DMS153 (cell line): ENCODE data around the gene MORF4L1.
"Not testable (repeated sequence)": the region's sequence is repeated elsewhere in the genome, so short reads cannot be mapped to it uniquely, and the experiment has no call there.

Experiments
- DNase-seq: peaks from one replicate; lab custom pipeline; 2025; lab: John Stamatoyannopoulos, UW

The MORF4L1 gene

DNA sequence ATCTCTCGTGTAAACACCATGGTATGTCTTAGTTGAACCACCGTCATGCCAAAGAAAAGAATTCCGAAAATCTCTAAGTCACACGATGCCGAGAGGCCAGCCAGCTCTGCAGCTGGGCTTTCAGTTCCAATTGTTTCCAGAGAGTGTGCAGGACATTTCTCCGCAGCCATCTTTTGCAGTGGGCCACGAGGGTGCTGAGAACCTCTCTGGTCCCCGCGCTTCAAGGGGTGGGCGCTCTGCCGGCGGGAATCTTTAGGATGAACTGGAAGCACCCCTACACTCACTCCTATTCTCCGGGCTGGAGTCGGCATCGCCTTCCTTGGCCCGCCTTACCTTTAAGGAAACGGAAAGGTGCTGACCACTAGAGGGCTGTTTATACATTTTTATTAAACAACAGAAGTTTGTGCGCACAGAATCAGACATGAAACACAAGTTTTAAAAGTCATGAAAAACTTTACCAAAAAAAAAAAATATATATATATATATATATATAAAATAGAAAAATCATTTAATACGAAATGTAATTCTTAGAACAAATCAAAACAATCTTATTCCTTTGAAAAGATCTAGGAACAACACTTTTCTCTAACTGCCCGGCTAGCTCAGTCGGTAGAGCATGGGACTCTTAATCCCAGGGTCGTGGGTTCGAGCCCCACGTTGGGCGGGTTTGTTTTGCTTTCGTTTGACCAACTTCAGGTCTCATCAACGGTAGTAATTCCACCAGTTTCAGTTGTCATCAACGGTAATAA lies 12.5 kb upstream of the MORF4L1 start:
- DNase-seq: peak; percentile 8

DNA sequence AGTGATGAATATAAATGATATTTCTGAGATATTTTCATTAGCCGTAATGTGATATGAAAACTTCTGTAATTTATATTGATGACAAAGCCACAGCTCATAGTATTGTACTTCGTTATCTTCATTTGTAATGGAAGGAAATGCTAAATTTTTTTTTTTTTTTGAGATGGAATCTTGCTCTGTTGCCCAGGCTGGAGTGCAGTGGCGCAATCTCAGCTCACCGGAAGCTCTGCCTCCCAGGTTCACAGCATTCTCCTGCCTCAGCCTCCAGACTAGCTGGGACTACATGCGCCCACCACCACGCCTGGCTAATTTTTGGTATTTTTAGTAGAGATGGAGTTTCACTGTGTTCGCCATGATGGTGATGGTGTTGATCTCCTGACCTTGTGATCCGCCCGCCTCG lies 7.1 kb upstream of the MORF4L1 start:
- DNase-seq: not testable (repeated sequence)

DNA sequence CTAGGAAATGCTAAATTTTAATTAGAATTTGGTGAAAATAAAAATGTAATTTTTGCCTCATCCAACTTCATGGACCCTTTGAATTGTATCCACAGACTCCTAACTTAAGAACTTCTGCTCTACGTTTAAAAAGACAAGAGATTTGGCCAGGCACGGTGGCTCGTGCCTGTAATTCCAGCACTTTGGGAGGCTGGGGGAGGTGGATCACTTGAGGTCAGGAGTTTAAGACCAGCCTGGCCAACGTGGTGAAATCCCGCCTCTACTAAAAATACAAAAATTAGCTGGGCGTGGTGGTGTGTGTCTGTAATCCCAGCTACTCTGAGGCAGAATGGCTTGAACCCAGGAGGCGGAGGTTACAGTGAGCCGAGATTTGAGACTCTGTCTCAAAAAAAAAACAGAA lies 6.7 kb upstream of the MORF4L1 start:
- DNase-seq: not testable (repeated sequence)

DNA sequence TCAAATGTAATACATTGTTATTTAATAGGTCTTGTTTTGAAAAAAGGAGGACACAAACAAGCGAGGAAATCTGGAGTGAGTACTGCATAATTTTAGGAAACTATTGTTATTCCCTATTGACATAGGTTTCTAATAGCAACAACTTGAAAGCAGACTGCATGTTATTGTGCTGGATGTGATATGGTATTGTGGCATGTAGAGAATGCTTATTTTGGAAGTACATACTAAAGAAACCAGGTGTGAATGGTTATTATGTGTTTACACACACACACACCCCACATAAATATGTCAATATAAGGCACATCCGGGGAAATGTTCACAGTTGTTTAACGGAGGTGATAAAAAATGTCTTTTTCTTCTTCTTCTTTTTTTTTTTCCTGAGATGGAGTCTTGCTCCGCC lies 5.9 kb upstream of the MORF4L1 start:
- DNase-seq: no peak

DNA sequence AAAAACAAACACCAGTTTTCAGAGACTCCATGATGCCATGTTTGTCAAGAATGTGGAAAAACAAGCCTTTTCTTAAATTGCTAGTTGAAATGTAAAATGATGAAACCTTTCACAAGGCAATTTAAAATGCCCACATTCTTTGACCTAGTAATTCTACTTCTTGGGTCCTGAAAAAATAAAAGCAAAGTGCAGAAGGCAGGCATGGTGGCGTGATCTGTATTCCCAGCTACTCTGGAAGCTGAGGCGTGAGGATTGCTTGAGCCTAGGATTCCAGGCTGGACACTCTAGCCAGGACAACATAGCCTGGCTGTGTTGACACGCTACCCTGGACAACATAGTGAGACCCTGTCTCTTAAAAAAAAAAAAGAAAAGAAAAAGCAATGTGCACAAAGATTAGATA lies 4.3 kb upstream of the MORF4L1 start:
- DNase-seq: no peak

DNA sequence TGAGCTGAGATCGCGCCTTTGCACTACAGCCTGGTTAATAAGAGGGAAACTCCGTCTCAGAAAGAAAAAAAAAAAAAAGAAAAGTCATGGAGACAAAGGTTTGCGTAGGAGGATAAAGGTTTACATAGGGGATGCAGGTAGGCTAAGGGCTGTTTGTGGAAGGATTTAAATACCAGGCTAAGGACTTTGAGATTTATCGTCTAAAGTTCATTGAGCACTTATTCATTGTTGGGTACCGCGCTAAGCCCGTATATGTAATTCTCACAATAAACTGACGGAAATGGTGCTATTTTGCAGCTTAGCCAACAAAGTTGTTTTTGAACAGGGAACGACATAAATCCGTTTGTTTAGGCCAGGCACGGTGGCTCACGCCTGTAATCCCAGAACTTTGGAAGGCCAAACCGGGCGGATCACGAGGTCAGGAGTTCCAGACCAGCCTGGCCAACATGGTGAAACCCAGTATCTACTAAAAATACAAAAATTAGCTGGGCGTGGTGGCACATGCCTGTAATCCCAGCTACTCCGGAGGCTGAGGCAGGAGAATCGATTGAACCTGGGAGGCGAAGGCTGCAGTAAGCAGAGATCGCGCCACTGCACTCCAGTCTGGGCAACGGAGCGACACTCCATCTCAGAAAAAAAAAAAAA lies 1.1 kb upstream of the MORF4L1 start:
- DNase-seq: not testable (repeated sequence)

DNA sequence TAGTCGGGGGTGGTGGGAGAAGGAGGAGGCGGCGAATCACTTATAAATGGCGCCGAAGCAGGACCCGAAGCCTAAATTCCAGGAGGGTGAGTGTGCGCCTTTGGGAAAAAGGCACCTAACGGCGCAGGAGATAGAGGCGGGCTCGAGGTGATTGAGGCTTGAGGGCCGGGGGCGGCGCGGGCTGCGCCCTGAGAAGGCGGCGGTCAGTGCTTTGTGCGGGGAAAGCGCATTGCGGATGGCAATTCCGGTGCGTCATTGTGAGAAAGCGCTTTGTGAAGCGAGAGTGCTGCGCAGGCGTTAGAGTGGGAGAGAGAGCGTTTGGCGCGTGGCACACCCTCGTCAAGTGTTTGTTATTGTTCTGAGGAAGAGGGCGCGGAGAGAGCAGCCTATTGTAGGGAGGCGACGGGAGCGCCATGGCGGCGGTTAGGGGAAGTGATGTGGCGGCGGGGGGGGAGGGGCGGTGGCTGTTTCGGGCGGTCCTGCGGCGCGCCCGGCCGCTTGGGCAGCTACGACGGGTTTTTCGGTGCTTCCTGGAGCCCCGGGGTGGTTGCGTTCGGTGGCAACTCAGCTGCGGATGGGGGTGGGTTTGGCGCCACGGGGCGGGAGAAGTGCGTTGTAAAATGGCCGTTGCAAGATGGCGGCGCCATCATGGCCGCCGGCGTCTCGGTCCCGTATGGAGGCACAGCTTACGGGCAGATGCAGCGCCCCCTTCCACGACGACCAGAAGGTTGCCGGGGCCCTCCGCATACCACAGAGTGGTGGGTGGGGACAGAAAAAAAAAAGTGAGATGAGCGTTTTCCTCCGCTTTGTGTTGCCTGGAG lies 492 bp downstream of the MORF4L1 start:
- peak; percentile 35 for DNase-seq

DNA sequence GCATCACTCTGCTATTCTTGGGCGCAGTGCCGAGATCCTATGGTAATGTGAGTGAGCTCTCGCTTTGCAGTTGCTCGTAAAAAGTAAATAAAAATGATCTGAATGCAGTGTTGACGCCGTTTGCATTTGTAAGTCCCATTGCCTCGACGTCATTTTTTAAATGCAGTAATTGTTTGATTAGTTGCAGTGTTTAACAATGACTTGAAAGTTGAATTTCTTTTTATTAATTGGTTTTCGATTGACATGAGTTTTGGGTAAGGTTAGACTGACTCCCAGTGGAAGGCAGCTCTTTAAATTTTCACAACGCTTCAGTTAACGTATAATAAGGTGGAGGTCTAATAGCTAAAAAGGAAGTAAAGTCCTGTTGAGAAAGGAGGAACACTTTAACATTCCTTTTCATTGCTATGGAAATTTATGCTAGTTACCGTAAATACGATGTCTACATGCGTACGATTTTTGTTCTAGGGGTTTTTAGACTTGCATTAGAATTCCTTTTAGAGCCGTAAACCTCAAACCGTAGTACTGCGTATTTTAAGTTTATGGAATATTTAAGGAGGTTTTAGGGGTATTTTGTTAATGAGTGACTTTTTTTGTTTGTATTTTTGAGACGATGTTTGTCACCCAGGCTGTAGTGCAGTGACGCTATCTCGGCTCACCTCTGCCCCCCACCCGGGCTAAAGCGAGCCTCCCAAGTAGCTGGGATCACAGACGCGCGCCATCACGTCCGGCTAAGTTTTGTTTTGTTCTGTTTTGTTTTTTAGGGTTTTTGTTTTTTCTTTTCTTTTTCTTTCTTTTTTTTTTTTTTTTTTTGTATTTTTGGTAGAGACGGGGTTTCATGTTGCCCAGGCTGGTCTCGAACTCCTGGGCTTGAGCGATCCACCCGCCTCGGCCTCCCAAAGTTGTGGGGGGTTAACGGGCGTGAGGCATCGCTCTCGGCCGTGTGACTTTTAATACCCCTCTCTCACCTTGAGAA lies 1.4 kb downstream of the MORF4L1 start:
- DNase-seq: no peak

DNA sequence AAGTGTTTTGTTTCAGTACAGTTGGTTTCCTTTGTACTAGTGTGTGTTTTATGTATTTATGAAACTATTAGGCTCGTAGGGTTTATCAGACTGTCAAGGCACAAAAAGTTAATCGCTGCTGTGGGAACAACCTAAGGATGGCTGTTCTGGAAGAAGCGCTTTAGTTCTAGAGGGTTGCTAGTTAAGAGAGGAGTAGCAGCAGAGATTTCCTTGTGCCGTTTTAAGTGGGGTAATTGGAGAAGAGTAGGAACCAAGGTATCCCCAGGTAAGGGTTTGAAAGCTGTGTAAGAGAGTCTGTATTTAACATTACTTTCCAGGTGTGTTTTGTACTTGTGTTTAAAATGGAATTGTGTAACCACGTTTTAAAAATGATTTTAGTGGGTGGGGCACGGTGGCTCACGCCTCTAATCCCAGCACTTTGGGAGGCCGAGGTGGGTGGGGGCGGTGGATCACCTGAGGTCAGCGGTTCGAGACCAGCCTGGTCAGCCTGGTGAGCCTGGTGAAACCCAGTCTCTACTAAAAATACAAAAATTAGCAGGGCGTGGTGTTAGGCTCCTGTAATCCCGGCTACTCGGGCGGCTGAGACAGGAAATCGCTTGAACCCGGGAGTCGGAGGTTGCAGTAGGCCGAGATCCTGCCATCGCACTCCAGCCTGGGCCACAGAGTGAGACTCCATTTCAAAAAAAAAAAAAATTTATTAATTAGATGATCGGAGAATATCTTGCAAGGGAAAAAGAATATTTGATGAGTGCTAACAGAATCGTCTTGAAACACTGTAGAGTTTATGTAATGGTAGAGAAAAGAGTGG lies 2.6 kb downstream of the MORF4L1 start:
- no peak for DNase-seq

DNA sequence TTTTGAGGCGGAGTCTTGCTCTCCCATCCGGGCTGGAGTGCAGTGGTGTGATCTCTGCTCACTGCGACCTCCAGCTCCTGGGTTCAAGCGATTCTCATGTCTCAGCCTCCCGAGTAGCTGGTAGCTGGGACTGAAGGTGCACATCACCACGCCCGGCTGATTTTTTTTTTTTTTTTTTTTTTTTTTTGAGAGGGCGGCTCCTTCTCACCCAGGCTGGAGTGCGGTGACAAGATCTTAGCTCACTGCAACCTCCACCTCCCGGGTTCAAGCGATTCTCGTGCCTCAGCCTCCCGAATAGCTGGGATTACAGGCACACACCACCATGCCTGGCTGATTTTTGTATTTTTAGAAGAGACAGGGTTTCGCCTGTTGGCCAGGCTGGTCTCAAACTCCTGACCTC lies 4.3 kb downstream of the MORF4L1 start:
- DNase-seq: not testable (repeated sequence)

DNA sequence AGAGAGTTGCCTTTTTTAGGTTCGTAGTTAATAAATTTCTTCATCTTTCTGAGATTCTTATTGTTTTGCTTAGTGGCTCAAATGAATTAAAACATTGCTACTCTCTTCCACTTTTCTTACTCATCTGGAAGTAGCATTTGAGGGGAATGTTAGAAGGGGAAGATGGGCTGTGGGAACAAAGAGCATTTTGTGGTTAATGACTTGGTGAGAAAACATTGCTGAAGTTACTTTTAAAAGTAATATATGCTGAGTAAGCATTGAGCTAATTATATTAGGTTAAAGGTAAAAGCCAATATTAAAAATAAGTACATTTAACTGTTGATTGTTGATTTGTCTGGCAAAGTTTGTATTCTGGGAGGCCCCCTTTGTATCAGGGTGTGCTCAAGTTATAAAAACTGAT lies 5.7 kb downstream of the MORF4L1 start:
- DNase-seq: no peak

DNA sequence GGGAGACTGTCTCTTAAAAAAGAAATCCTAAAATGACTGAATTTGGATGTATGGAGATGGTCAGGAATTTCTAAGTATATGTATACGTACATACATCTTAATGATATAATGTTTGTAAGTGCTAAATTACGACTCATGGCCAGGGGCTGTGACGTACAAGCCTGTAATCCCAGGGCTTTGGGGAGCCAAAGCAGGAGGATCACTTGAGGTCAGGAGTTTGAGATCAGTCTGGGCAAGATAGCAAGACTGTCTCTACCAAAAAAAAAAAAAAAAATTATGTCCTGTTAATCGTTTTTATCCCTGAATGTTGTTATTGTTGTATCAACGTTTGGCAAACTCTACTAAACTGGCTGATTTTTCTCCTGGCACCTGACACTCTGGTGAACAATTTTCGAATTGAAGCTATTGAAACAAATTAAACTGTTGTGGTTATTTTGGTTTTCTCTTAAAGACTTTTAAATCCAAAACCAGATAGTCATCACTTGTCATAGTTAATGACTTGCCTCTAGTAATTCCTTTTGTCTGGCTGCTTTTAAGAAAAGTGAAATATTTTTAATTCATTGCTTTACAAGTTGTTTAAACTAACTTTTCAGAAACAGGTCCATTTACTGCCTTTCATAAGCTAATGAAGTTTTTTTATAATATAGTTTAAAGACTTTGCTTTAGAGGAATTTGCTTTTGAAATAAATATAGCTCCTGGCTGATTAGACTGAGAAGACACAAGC lies 7.0 kb downstream of the MORF4L1 start:
- no peak for DNase-seq

DNA sequence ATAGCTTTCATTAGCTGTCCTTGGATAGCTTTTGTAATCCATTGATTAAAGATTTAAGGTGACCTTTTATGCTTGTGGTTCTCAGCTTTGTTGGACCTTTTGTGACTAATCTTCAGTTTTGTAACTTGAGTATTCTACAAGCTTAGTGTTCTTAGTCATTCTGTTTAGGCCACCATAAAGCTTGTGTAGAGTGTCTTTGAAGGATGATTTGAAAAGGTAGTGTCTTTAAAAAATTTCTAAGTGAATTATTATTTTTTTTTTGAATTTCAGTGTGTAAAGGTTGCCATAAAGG lies 7.5 kb downstream of the MORF4L1 start:
- DNase-seq: no peak

DNA sequence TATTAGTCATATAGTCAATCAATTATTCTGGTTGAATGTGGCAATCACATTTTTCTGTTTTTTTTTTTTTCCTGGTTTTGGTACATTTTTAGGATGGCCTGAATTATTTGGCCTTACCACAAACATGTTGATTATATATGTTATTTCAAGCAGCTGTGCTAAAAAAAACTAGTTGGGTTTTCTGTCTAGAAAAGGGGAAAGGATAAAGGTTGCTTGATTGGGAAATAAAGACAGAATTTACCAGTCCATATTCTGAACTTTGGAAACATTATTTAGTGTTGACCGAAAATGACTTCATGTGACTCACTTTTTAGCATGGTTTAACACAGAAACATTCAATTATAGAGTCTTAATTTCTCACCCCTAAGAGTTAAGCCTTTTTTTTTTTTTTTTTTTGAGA lies 8.1 kb downstream of the MORF4L1 start:
- DNase-seq: no peak

DNA sequence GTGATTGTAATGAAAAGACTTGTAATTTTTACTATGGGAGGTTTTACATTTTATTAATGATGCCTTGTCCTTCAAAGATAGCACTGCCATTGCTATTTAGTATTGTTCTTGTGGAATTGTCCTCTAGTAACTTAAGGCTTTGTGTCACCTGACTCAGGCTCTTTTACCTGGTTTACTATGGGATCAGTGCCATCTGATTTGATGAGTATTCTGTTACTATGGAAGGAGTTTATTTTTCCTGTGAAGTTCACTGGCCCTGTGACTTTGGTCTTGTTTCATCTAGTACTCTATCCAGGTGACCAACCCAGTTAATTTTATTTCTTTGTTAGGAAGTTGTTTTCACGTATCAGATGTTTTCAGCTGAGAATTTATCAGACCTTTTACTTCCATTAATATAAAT lies 9.0 kb downstream of the MORF4L1 start:
- DNase-seq: no peak

DNA sequence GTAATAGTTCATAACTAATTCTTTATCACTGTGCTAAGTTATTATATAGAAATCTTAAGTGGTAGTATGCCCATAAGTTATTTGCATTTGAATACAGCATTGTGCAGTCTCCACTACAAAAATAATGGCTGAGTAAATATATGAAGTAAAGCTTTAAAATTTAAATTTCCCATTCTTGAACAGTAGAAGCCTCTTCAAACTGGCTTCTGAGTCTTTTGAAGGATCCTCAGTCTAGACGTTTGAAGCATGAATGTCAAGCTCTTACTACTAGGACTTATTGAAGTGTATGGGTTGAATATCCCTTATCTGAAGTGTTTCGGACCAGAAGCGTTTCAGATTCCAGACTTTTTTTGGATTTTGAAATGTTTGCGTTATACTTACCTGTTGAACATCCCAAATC lies 16.3 kb downstream of the MORF4L1 start:
- DNase-seq: no peak

DNA sequence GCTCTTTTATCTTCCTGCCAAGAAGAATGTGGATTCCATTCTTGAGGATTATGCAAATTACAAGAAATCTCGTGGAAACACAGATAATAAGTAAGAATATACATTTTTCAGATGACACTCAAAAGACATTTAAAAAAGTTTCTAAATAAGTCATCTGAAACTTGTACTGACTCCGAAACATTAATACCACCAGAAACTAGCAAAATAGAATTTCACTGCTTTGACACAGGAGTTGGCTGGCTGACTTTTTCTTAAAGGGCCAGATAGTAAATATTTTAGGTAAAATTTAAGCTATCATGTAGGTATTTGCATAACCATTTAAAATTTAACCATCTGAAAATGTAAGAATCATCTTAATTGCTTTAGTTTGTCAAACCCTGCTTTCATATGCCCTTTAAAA lies 20.8 kb downstream of the MORF4L1 start:
- no peak for DNase-seq

DNA sequence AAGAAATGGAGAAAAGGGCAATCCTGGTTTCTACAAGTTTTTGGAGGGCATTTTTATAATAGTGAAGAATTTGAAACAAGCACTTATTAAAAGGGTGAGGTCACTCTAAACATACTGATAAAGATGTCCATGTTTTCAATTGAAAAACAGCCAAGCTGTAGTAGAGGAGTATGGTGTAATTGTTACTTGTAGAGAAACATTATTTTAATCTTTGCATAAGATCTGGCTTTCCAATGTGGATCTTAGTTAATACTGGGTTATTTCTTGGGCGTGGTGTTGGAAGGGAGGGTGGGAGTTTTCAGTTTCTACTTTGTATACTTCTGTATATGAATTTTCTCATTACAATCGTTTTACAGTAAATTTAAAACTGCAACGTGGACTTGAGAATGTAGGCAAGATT lies 22.8 kb downstream of the MORF4L1 start:
- DNase-seq: no peak

DNA sequence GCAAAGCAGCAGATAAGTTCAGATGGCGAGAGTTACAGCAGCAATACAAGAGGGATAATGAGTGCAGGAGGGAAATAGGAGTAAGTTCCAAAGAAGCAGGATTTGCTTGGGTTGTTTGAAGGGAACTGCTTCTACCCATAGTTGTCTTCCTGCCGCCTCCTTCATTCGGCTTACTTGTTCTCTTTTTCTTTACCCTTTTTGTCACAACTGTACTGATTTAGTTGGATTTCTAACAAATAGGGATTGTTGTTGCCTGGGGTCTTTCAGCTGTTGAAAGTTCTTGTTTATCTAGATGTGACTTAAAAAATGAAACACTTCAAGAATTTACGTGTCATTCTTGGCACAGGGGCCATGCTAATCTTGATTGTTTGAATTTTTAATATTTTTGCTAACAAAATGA lies 25.9 kb downstream of the MORF4L1 start:
- no peak for DNase-seq

DNA sequence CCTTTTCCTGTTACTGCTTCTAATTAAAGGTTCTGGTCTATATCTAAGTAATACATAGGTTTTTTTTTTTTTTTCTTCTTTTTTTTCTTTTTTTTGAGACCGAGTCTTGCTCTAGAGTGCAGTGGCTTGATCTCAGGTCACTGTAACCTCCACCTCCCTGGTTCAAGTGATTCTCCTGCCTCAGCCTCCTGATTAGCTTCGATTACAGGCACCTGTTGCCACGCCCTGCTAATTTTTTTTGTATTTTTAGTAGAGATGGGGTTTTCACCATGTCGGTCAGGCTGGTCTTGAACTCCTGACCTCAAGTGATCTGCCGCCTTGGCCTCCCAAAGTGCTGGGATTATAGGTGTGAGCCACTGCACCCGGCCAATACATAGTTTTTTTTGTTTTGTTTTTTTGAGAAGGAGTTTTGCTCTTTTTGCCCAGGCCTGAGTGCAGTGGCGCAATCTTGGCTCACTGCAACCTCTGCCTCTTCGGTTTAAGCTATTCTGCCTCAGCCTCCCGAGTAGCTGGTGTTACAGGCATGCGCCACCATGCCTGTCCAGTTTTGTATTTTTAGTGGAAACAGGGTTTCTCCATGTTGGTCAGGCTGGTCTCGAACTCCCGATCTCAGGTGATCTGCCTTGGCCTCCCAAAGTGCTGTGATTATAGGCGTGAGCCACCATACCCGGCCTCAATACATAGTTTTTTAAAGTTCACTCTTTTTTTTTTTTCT lies 28.3 kb downstream of the MORF4L1 start:
- DNase-seq: not testable (repeated sequence)
